A549 (cell line): ENCODE measurements around the gene NR2F2. TPM values are rescaled to one million over a fixed set of nuclear protein-coding genes. Genes with fewer than 3 reads are reported as not detected.
A peak's percentile ranks its signal among the peaks of the same experiment; 100 is the strongest.

Experiments
- ATAC-seq, 2 experiments: fragments of 200-7000 bp in 1 of 2; fragments of >200 bp in 1 of 2; cut with Nextera tagmentation in 1 of 2; cut with Tn5 transposase in 1 of 2; 3 replicates each; pipeline versions ENCODE4 v1.8.0 to v1.9.1; 2018 to 2020; ENCODE audit warnings: mild to moderate bottlenecking in 1 of 2, moderate library complexity in 1 of 2
- CTCF ChIA-PET: fragments of 300-600 bp; sonication (Branson Sonifier 250); formaldehyde crosslinking; extraction: SDS; loops from one replicate; lab custom pipeline; 2021; ENCODE audit warnings: antibody characterized with exemption, inconsistent platforms; lab: Yijun Ruan, JAX
- POLR2A ChIA-PET: fragments of 350-600 bp; formaldehyde crosslinking; extraction: SDS; loops from one replicate; lab custom pipeline; 2021; ENCODE audit warnings: antibody characterized with exemption, inconsistent platforms; lab: Yijun Ruan, JAX
- DNase-seq, 2 experiments: peaks; one replicate each; pipeline versions ENCODE4 v3.0.0 to v3.0.0-alpha.2; 2011 to 2016; ENCODE audit warnings: low read depth in 1 of 2, low spot score in 1 of 2
- FAIRE-seq: peaks from 2 replicates; lab custom pipeline; 2011; peaks lifted over from hg19 to GRCh38; lab: Jason Lieb, UNC
- H3K27ac ChIP-seq, 2 experiments: fragments of >200 bp; sonication (Bioruptor Twin); formaldehyde crosslinking; 3 replicates each; pipeline ENCODE4 v1.5.1; 2016 to 2017
- H3K4me1 ChIP-seq: fragments of >200 bp; sonication (Bioruptor Twin); formaldehyde crosslinking; 3 replicates; pipeline ENCODE4 v1.6.1; 2016
- H3K4me2 ChIP-seq: fragments of >200 bp; sonication (Bioruptor Twin); formaldehyde crosslinking; 3 replicates; pipeline ENCODE4 v1.6.1; 2016
- H3K4me3 ChIP-seq: fragments of >200 bp; sonication (Bioruptor Twin); formaldehyde crosslinking; 3 replicates; pipeline ENCODE4 v1.5.1; 2016
- H3K9me3 ChIP-seq: fragments of >200 bp; sonication (Bioruptor Twin); formaldehyde crosslinking; 3 replicates; pipeline ENCODE4 v1.6.1; 2016
- BHLHE40 ChIP-seq: IDR thresholded peaks from 2 replicates; pipeline ENCODE4 v1.6.1; 2012; ENCODE audit warnings: low read depth, low read length, inconsistent platforms
- CHD4 ChIP-seq: fragments of 200-600 bp; sonication (generic); IDR thresholded peaks from 2 replicates; pipeline ENCODE4 v1.6.1; 2016; ENCODE audit warnings: antibody characterized with exemption, mild to moderate bottlenecking, borderline replicate concordance
- E2F6 ChIP-seq: IDR thresholded peaks from 2 replicates; pipeline ENCODE4 v1.6.1; 2012; ENCODE audit warnings: low read depth, borderline replicate concordance
- FOSB ChIP-seq: fragments of 250-450 bp; sonication (Bioruptor Pico); IDR thresholded peaks from 2 replicates; pipeline ENCODE4 v1.5.0; 2020; ENCODE audit warnings: mild to moderate bottlenecking, moderate library complexity
- FOSL2 ChIP-seq, 2 experiments: fragments of 450-650 bp in 1 of 2; fragments of >200 bp in 1 of 2; sonication (Bioruptor Twin) in 1 of 2; formaldehyde crosslinking; IDR thresholded peaks; 2 replicates each; pipeline versions ENCODE4 v1.5.0 to v1.6.1; 2016 to 2020; ENCODE audit warnings: mild to moderate bottlenecking in 1 of 2, moderate library complexity in 1 of 2
- FOXS1 ChIP-seq: fragments of 250-450 bp; sonication (Bioruptor Pico); IDR thresholded peaks from 2 replicates; pipeline ENCODE4 v1.5.0; 2020; ENCODE audit warnings: mild to moderate bottlenecking, moderate library complexity
- GATA3 ChIP-seq: IDR thresholded peaks from 2 replicates; pipeline ENCODE4 v1.6.1; 2012; ENCODE audit warnings: borderline replicate concordance
- HOXB13 ChIP-seq: fragments of 250-450 bp; sonication (Bioruptor Pico); IDR thresholded peaks from 2 replicates; pipeline ENCODE4 v1.5.0; 2020; ENCODE audit warnings: low read depth, mild to moderate bottlenecking, moderate library complexity
- JUNB ChIP-seq: fragments of >200 bp; sonication (Bioruptor Twin); formaldehyde crosslinking; IDR thresholded peaks from 2 replicates; pipeline ENCODE4 v1.6.1; 2016
- MAFK ChIP-seq: fragments of 450-650 bp; IDR thresholded peaks from 2 replicates; pipeline ENCODE4 v1.6.1; 2014; ENCODE audit not compliant: partially characterized antibody
- MYC ChIP-seq: IDR thresholded peaks from 2 replicates; pipeline ENCODE4 v1.6.1; 2012; ENCODE audit warnings: mild to moderate bottlenecking, inconsistent platforms, low read length, improper control_type of control experiment, borderline replicate concordance
- NPAS2 ChIP-seq: fragments of 250-450 bp; sonication (Bioruptor Pico); IDR thresholded peaks from 2 replicates; pipeline ENCODE4 v1.8.0; 2022; ENCODE audit warnings: mild to moderate bottlenecking, moderate library complexity, borderline replicate concordance
- POLR2AphosphoS2 ChIP-seq: conservative IDR thresholded peaks from 2 replicates; pipeline ENCODE4 v1.6.1; 2012; ENCODE audit warnings: low read length, improper control_type of control experiment, inconsistent platforms
- RAD21 ChIP-seq, 2 experiments: fragments of >200 bp in 1 of 2; sonication (Bioruptor Twin) in 1 of 2; formaldehyde crosslinking in 1 of 2; IDR thresholded peaks in 1 of 2; conservative IDR thresholded peaks in 1 of 2; 2 replicates in 1 of 2; 3 replicates in 1 of 2; pipeline ENCODE4 v1.6.1; 2012 to 2018; ENCODE audit warnings: inconsistent platforms in 1 of 2
- RARB ChIP-seq: fragments of 250-450 bp; sonication (Bioruptor Pico); IDR thresholded peaks from 2 replicates; pipeline ENCODE4 v1.8.0; 2021; ENCODE audit warnings: mild to moderate bottlenecking, moderate library complexity
- REST ChIP-seq: fragments of 200-600 bp; sonication (generic); IDR thresholded peaks from 2 replicates; pipeline ENCODE4 v1.6.1; 2016; ENCODE audit warnings: antibody characterized with exemption, mild to moderate bottlenecking, moderate library complexity
- RFX5 ChIP-seq: fragments of 450-650 bp; IDR thresholded peaks from 2 replicates; pipeline ENCODE4 v1.7.1; 2014; ENCODE audit warnings: antibody characterized with exemption, mild to moderate bottlenecking, moderate library complexity
- RNF2 ChIP-seq: fragments of 200-600 bp; sonication (generic); IDR thresholded peaks from 2 replicates; pipeline ENCODE4 v1.6.1; 2016; ENCODE audit warnings: low read depth, mild to moderate bottlenecking, antibody characterized with exemption, moderate library complexity, borderline replicate concordance
- ZC3H11A ChIP-seq: fragments of 450-650 bp; IDR thresholded peaks from 2 replicates; pipeline ENCODE4 v1.6.1; 2014; ENCODE audit warnings: antibody characterized with exemption, mild to moderate bottlenecking
- ZFP36 ChIP-seq: fragments of 450-650 bp; IDR thresholded peaks from 2 replicates; pipeline ENCODE4 v1.6.1; 2014; ENCODE audit warnings: borderline replicate concordance; ENCODE audit not compliant: partially characterized antibody
- ZNF302 ChIP-seq: fragments of 250-450 bp; sonication (Bioruptor Pico); IDR thresholded peaks from 2 replicates; pipeline ENCODE4 v1.9.0; 2021; ENCODE audit warnings: inconsistent platforms, mild to moderate bottlenecking, moderate library complexity
- WGBS: methylation state at CpG from one replicate; pipeline ENCODE4 v1.1.6; 2017; ENCODE audit errors: missing lambda C conversion rate; 5-methylcytosine and 5-hydroxymethylcytosine counted together
- polyA plus RNA-seq, 4 experiments: library from polyadenylated mRNA; depleted of rRNA in 3 of 4; stranded (reverse); fragments of >200 nt; fragmentation: RNase III in 1 of 4; extraction: RNeasy Plus Mini Kit Qiagen cat#74134 plus additional on column Dnase treatment in 1 of 4; gene quantifications; 2 replicates in 3 of 4; 3 replicates in 1 of 4; pipeline ENCODE4 v1.2.3, GENCODE V29; 2011 to 2017
- TF ChIP-seq, protein P1 (sequence below): IDR thresholded peaks from 2 replicates; pipeline ENCODE4 v1.6.1; 2012
- TF ChIP-seq, protein P2 (sequence below): fragments of 250-450 bp; sonication (Bioruptor Pico); IDR thresholded peaks from 2 replicates; pipeline ENCODE4 v1.5.0; 2020; ENCODE audit warnings: low read depth, mild to moderate bottlenecking, moderate library complexity

NR2F2 gene
- polyA plus RNA-seq, 2 of the 4 experiments (the other 2 are of a cell fraction): 11.8 to 15.7 TPM

DNA sequence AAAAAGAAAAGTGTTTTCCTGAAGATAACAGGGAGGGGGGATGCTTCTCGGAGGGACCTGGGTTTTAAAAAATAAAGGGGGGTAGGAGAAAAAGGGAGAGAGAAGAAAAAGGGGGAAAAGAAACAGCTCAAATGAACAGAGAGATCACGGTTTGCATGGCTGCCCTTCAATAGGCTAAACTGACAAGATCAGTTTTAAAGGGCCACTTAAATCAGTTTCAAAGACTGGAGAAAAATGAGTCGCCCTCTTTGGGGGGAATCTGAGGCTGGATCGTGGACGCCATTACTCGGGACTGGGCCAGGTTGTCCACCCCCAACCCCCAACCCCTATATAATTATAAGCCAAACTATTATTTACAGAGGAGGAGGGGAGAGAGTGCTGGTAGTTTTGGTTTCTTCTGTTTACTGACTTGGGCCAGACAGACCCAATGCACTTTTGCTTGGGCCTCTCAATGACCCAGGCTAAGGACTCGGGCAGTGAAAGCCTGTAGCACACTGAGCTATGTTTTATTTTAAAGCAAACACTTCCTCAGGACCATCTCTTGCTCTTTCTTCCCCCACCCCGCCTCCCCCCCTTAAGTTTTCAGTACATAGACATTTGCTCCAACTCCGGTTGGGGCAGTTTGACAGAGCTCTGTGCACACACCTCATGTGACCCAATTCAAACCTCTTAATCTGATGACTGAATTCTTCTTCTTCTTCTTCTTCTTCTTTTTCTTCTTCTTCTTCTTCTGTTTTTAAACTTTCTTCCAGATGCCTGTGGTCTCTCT is 6.3 kb downstream of the NR2F2 start:
- Histone ChIP-seq H3K4me3 (peak overlapping the region; percentile 36), H3K9me3 (no peaks in the 10 kb centered on the region), H3K4me1 (peaks cover 59% of the 10 kb centered on the region), H3K4me2 (peak overlapping the region; percentile 94), H3K27ac (peak overlapping the region; percentile 93 to 99)
- POLR2A ChIA-PET: interaction anchor here (0.6 to 1.1 kb wide), 2 partner anchors 10 to 773 kb away, joined by 4 to 7 read pairs; no protein-coding TSS in a partner anchor
- FAIRE-seq (no peak), DNase-seq (no peak), ATAC-seq (peak in 1 of 2 experiments; percentile 16; a peak in 3 of 6 replicates)
- WGBS: 3% methylated on average over 9 of the region's 9 CpGs
- TF ChIP-seq ZC3H11A: no peak
- TF ChIP-seq, protein P1, sequence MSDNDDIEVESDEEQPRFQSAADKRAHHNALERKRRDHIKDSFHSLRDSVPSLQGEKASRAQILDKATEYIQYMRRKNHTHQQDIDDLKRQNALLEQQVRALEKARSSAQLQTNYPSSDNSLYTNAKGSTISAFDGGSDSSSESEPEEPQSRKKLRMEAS: peak; percentile 36; the same call in 1 of the 2 replicates
- no peak for TF ChIP-seq FOSB (CRISPR knock-in tag)
- no peak for TF ChIP-seq FOSL2 (IDR thresholded peaks at IDR 0.05)
- no peak for TF ChIP-seq FOSL2 (CRISPR knock-in tag; IDR thresholded peaks at IDR 0.05)
- TF ChIP-seq POLR2AphosphoS2: no peak
- TF ChIP-seq, all 56 proteins: peak for 1
- CTCF ChIA-PET: interaction anchor here (0.6 to 13.3 kb wide), 5 partner anchors 8 to 133 kb away, joined by 3 to 280 read pairs (median 6); partner anchors contain the start of gene NR2F2

GRCh38 chr15:96337365-96338023 is 7.0 kb downstream of the NR2F2 start:
- POLR2A ChIA-PET: interaction anchor here (0.6 to 1.1 kb wide), 2 partner anchors 10 to 772 kb away, joined by 4 to 7 read pairs; no protein-coding TSS in a partner anchor
- peaks cover 59% of the 10 kb centered on the region for H3K4me1 ChIP-seq
- FAIRE-seq (no peak), DNase-seq (no peak), ATAC-seq (no peak)
- TF ChIP-seq GATA3 (no peak), RARB (CRISPR knock-in tag) (no peak), HOXB13 (CRISPR knock-in tag) (no peak), FOSL2 (IDR thresholded peaks at IDR 0.05) (no peak), FOSL2 (CRISPR knock-in tag; IDR thresholded peaks at IDR 0.05) (no peak), MAFK (no peak), JUNB (no peak), RFX5 (no peak), RAD21 (conservative IDR thresholded peaks at IDR 0.05 in 1 of 2, IDR thresholded peaks at IDR 0.05 in 1 of 2) (no peak), FOXS1 (CRISPR knock-in tag) (no peak), NPAS2 (CRISPR knock-in tag) (no peak), BHLHE40 (no peak), REST (no peak), RNF2 (no peak), CHD4 (no peak), E2F6 (no peak), ZNF302 (CRISPR knock-in tag) (no peak), MYC (no peak), FOSB (CRISPR knock-in tag) (no peak), ZFP36 (no peak)
- TF ChIP-seq, protein P2, sequence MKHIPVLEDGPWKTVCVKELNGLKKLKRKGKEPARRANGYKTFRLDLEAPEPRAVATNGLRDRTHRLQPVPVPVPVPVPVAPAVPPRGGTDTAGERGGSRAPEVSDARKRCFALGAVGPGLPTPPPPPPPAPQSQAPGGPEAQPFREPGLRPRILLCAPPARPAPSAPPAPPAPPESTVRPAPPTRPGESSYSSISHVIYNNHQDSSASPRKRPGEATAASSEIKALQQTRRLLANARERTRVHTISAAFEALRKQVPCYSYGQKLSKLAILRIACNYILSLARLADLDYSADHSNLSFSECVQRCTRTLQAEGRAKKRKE (CRISPR knock-in tag): no peak
- H3K4me3 ChIP-seq: peak overlapping the region; percentile 36
- no peaks in the 10 kb centered on the region for H3K9me3 ChIP-seq
- H3K4me2 ChIP-seq: peak overlapping the region; percentile 94
- peak overlapping the region; percentile 93 to 99 for H3K27ac ChIP-seq
- CTCF ChIA-PET: interaction anchor here (0.6 to 13.3 kb wide), 4 partner anchors 8 to 529 kb away, joined by 5 to 280 read pairs (median 16); partner anchors contain the start of gene NR2F2
- WGBS: 8% methylated on average over 14 of the region's 14 CpGs
